Epidermal melanocyte (primary cell): Measurements from ENCODE around the gene DIPK1B.
"Not testable (repeated sequence)": the region's sequence is repeated elsewhere in the genome, so short reads cannot be mapped to it uniquely, and the experiment has no call there.

Source experiments
- DNase-seq: peaks from one replicate; pipeline ENCODE4 v3.0.0; 2011; ENCODE audit warnings: low spot score; ENCODE audit not compliant: insufficient read length

Gene DIPK1B

GRCh38 chr9:136751814-136752213 is 39.4 kb downstream of the DIPK1B start:
- DNase-seq = no peak

GRCh38 chr9:136753371-136754058 is 41.1 kb downstream of the DIPK1B start:
- no peak for DNase-seq

- no peak for DNase-seq
Observed at GRCh38 chr9:136754059-136754572, 41.7 kb downstream of the DIPK1B start.

GRCh38 chr9:136754626-136755301 is 42.4 kb downstream of the DIPK1B start:
- DNase-seq = no peak

- DNase-seq = not testable (repeated sequence)
Observed at GRCh38 chr9:136755302-136756133, 43.1 kb downstream of the DIPK1B start.

- no peak for DNase-seq
Observed at GRCh38 chr9:136756134-136756438, 43.7 kb downstream of the DIPK1B start.

- no peak for DNase-seq
Observed at GRCh38 chr9:136756836-136757235, 44.5 kb downstream of the DIPK1B start.

GRCh38 chr9:136757328-136757727 is 45.0 kb downstream of the DIPK1B start:
- no peak for DNase-seq

- DNase-seq = no peak
Observed at GRCh38 chr9:136757751-136758140, 45.4 kb downstream of the DIPK1B start.

GRCh38 chr9:136759001-136759400 is 46.6 kb downstream of the DIPK1B start:
- DNase-seq = no peak

- DNase-seq = no peak
Observed at GRCh38 chr9:136759436-136760325, 47.3 kb downstream of the DIPK1B start.

- DNase-seq = no peak
Observed at GRCh38 chr9:136760424-136760823, 48.1 kb downstream of the DIPK1B start.

GRCh38 chr9:136760834-136761544 is 48.6 kb downstream of the DIPK1B start:
- not testable (repeated sequence) for DNase-seq

GRCh38 chr9:136761545-136761981 is 49.2 kb downstream of the DIPK1B start:
- no peak for DNase-seq

- no peak for DNase-seq
Observed at GRCh38 chr9:136762221-136762691, 49.9 kb downstream of the DIPK1B start.

GRCh38 chr9:136762915-136763648 is 50.7 kb downstream of the DIPK1B start:
- no peak for DNase-seq

GRCh38 chr9:136763649-136764035 is 51.3 kb downstream of the DIPK1B start:
- DNase-seq = peak; percentile 5

GRCh38 chr9:136764301-136764891 is 52.0 kb downstream of the DIPK1B start, which contains the start of gene LCN15:
TSS of gene LCN15 (minus strand) at chr9:136764518. CDS start at chr9:136764488, 30 bp downstream.
- peak; percentile 5 for DNase-seq

- DNase-seq = peak; percentile 3
Observed at GRCh38 chr9:136765041-136765440, 52.7 kb downstream of the DIPK1B start.
